ENCODE results near the gene NOD1. TPM values are rescaled to one million over a fixed set of nuclear protein-coding genes. Genes with fewer than 3 reads are reported as not detected.
A peak's percentile ranks its signal among the peaks of the same experiment; 100 is the strongest.

Gene NOD1
- total and polyA plus RNA-seq, 11 donors, result 5.3 to 28.8 (median 9.0) TPM

GRCh38 chr7:30475580-30475979, 3.0 kb downstream of the NOD1 start:
- no peaks in the 10 kb centered on the region for H3K9me3 ChIP-seq
- no peak overlapping the region for H3K4me3 ChIP-seq
- DNase-seq (no peak), ATAC-seq (no peak)
- 29 to 50% (median 36%) methylated on average over 6 of the region's 6 CpGs for WGBS, 4 donors
- intact Hi-C loops (cut with DNase I), result loop anchor here in 2 of 10 donors (5.0 to 10.0 kb wide), 4 partner anchors 43 to 343 kb away; partner anchors contain the start of genes MTURN (in 1 of the 2) and ZNRF2 (in 1 of the 2)
- H3K4me1 ChIP-seq, result peaks cover 13 to 84% (median 78%) of the 10 kb centered on the region in 12 donors
- H3K36me3 ChIP-seq, result peaks cover 0 to 6% (median 0%) of the 10 kb centered on the region in 9 donors
- H3K27me3 ChIP-seq, result no peaks in the 10 kb centered on the region
- no peak for TF ChIP-seq CTCF (IDR thresholded peaks at IDR 0.05)
- TF ChIP-seq POLR2A (IDR thresholded peaks at IDR 0.05), result no peak
- peak overlapping the region in 9 of 12 donors; percentile 11 to 98 (median 42) for H3K27ac ChIP-seq

GRCh38 chr7:30474893-30475292, 3.7 kb downstream of the NOD1 start:
- peak in 3 of 4 donors; percentile 2 to 15 (median 4) for ATAC-seq
- peaks cover 20 to 91% (median 84%) of the 10 kb centered on the region in 12 donors for H3K4me1 ChIP-seq

GRCh38 chr7:30474485-30474884, 4.1 kb downstream of the NOD1 start:
- Histone ChIP-seq H3K4me1 (peaks cover 22 to 94% (median 87%) of the 10 kb centered on the region in 12 donors), H3K27ac (peak overlapping the region in 10 of 12 donors; percentile 4 to 98 (median 44)), H3K4me3 (no peak overlapping the region), H3K27me3 (no peaks in the 10 kb centered on the region), H3K36me3 (peaks cover 0 to 6% (median 0%) of the 10 kb centered on the region in 9 donors), H3K9me3 (no peaks in the 10 kb centered on the region)
- TF ChIP-seq CTCF (IDR thresholded peaks at IDR 0.05) (no peak), POLR2A (IDR thresholded peaks at IDR 0.05) (no peak)
- no peak for ATAC-seq
- no peak for DNase-seq
- intact Hi-C loops (cut with DNase I), result loop anchor here in 2 of 10 donors (5.0 to 10.0 kb wide), 2 partner anchors 190 to 192 kb away; partner anchors contain the start of gene ZNRF2 (in 2 of the 2)
- WGBS, 4 donors, result 88 to 95% (median 94%) methylated on average over 8 to 10 of the region's 10 CpGs

More at GRCh38 chr7:30474893-30475292, 3.7 kb downstream of the NOD1 start:
- 42 to 64% (median 44%) methylated on average over 2 of the region's 2 CpGs for WGBS, 4 donors
- Histone ChIP-seq H3K4me3 (no peak overlapping the region), H3K36me3 (peaks cover 0 to 6% (median 0%) of the 10 kb centered on the region in 9 donors), H3K27me3 (no peaks in the 10 kb centered on the region), H3K27ac (peak overlapping the region in 10 of 12 donors; percentile 13 to 98 (median 46)), H3K9me3 (no peaks in the 10 kb centered on the region)
- intact Hi-C loops (cut with DNase I), result loop anchor here in 2 of 10 donors (5.0 to 10.0 kb wide), 5 partner anchors 43 to 343 kb away; partner anchors contain the start of genes ZNRF2 (in 2 of the 2) and MTURN (in 1 of the 2)
- DNase-seq, result no peak
- TF ChIP-seq POLR2A (IDR thresholded peaks at IDR 0.05) (no peak), CTCF (IDR thresholded peaks at IDR 0.05) (no peak)

GRCh38 chr7:30473903-30474302, 4.7 kb downstream of the NOD1 start:
- Histone ChIP-seq H3K4me3 (no peak overlapping the region), H3K4me1 (peaks cover 22 to 94% (median 88%) of the 10 kb centered on the region in 12 donors), H3K9me3 (no peaks in the 10 kb centered on the region), H3K36me3 (peaks cover 0 to 6% (median 0%) of the 10 kb centered on the region in 9 donors), H3K27ac (peak overlapping the region in 9 of 12 donors; percentile 4 to 98 (median 45)), H3K27me3 (no peaks in the 10 kb centered on the region)
- 78 to 97% (median 88%) methylated on average over 1 of the region's 1 CpG for WGBS, 4 donors
- no peak for DNase-seq
- intact Hi-C loops (cut with DNase I), result loop anchor here in 2 of 10 donors (5.0 to 10.0 kb wide), 2 partner anchors 189 to 192 kb away; partner anchors contain the start of gene ZNRF2 (in 2 of the 2)
- TF ChIP-seq POLR2A (IDR thresholded peaks at IDR 0.05), result no peak
- no peak for TF ChIP-seq CTCF (IDR thresholded peaks at IDR 0.05)
- no peak for ATAC-seq

Measured in heart left ventricle (tissue), 16 donors.